Fibroblast of skin of right biceps (primary cell): ENCODE data around the gene OR2T1.
"Not testable (repeated sequence)": the region's sequence is repeated elsewhere in the genome, so short reads cannot be mapped to it uniquely, and the experiment has no call there.

ENCODE experiments used
- DNase-seq: peaks from one replicate; pipeline ENCODE4 v3.0.0-alpha.2; 2013

The OR2T1 gene

DNA sequence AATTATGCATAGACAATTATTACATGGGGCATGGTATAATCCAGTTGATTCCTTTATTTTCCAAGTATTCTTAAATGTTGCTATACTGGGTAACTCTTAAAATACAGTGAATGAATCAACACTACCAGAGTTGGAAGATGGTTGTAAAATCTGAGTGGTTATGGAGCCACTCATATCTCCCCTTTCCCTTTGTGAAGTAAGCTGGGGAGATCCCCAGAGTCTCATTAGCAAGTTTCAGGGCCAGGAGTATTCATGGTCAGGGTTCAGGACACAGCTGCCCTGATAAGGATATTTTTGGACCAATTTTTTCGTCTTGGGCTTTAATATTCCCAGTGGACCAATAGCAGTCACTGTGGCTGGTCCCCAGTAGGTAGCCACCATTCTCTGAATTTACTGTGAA lies 35.8 kb downstream of the OR2T1 start:
- not testable (repeated sequence) for DNase-seq

DNA sequence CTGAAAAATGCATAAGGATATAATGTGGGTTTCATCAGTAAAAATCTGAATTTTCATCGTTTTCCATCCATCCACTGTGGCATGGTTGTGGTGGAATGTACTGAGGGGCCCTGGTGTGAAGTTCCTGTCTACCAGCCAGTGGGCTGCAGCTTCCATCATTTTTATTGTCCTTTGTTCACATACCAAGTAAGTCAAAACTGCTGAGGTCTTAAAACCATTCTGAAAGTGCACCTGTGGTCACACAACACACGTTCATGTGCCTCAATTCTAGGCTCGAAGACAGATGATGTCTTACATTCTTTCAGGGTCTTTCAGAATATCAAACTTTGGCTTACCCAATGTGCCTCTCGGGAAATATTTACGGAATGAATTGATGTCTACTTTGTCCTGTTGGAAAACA lies 36.4 kb downstream of the OR2T1 start:
- DNase-seq, result not testable (repeated sequence)

DNA sequence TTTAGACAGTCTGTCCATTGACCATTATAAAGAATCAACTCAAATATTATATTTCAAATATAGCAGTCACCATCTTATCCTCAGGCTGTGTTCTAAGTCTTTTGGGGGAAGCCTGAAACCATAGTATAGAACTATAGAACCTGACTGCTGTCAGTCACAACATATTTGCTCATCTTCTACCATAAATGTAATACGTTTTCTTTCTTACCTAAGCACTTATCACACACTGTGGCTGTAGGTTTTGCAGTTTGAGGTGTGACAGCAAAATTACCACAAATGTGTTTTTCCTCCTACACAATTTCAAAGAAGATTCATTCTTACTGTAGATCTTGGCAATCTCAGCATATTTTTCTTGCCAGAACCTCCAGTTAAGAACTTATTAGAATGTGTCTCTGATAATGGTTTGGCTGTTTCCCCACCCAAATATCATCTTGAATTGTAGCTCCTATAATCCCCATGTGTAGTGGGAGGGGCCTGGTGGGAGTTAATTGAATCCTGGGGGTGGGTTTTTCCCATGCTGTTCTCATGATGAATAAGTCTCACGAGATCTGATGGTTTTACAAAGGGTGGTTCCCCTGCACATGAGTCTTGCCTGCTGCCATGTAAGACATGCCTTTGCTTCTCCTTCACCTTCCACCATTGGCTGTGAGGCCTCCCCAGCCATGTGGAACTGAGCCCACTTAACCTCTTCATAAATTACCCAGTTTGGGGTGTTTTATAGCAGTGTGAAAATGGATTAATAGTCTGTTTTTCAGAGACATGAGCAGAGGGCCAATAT lies 39.8 kb downstream of the OR2T1 start:
- not testable (repeated sequence) for DNase-seq

DNA sequence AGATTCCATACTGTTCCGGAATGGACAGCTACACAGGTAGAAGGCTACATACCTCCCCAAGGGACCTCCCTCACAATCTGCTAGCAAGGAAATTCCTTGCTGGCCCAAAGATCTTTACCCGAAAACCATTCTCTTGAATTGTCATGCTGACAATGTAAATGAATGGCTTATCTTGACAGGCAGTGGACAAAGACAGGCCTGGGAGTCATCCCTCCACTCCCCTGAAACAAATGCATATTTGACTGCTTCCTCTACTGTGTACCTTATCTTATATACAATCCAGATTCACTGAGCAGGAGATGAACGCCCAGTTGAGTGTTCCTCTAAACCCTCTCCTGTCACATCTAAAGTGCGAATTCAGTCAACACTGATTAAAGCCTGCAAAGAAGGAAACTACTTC lies 41.8 kb downstream of the OR2T1 start:
- DNase-seq, result not testable (repeated sequence)

DNA sequence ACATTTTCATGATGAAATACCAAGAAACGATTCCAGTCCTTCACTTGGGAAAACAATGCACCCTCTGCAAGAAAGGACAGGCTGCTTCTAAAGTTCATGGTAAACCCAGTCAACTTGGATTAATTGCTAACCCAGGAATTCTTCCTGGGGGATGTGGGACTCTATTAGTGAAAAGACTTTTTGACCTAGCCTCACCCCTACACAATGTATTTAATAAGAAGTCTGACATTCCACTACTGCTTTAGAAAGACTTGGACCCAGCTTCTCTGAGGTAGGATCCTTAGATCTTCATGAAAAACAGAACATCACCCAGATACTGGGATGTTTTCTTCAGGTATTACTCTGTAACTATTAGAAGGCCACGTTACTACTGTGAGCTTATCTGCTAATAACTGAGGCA lies 42.6 kb downstream of the OR2T1 start, which contains the start of gene OR2T2:
OR2T2 (plus strand) TSS at position 239 of the 400 bp plus-strand sequence. CDS start 7,161 bp downstream, outside the sequence.
- not testable (repeated sequence) for DNase-seq

DNA sequence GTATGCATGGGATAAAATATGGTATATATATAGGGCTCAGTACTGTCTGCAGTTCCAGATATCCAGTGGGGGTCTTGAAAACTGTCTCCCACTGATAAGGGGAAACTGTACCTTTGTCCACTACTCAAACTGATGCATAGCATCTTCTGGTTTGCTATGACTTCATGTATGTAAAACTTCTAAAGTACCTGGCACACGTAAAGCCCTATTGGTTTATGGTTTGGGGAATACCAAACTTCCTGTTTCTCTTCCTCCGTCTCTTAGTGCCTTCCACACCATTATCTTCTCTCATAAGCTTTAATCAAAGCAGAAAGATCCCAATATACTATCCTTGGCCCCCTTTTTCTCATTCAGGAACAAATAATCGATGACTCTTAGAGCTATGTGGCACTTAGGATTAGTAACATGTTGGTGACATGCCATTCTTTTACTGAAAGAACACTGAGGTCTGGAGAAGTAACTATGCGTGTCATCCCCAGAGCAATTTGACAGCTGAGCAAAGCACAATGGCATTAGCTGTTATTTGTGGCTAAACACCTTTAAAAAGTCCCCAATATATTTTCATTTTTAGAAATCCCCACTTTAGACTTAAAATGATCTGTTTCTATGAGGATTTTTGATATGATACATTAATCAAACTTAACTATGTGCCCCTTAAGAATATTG lies 45.7 kb downstream of the OR2T1 start:
- not testable (repeated sequence) for DNase-seq

DNA sequence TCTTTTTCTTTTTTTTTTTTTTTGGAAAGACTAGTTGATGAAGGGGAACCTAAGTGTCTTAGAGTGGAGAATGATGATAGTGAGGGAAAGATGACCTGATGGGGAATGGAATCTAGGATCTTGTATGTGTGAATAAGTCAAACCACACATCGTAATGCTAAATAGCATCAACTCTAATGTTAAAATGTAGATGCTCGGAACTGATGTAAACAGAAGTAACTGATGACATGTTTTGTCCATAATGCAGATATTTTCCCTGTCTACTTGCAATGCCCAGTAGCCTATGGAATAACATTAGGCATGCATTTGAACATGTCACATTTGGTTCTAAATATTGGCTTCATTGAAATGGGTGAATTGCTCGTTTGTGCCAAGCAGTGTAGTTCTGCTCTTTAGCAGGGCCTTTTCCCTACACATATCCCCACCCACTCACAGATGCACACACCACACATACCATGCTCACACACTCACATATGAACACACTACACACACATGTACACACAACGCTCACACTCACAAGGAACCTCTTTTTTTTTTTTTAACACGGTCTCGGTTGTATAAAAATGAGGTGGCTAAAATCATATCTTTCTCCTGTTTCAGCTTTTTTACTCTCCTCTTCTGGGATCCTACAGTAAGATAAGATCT lies 47.1 kb downstream of the OR2T1 start:
- DNase-seq, result not testable (repeated sequence)

DNA sequence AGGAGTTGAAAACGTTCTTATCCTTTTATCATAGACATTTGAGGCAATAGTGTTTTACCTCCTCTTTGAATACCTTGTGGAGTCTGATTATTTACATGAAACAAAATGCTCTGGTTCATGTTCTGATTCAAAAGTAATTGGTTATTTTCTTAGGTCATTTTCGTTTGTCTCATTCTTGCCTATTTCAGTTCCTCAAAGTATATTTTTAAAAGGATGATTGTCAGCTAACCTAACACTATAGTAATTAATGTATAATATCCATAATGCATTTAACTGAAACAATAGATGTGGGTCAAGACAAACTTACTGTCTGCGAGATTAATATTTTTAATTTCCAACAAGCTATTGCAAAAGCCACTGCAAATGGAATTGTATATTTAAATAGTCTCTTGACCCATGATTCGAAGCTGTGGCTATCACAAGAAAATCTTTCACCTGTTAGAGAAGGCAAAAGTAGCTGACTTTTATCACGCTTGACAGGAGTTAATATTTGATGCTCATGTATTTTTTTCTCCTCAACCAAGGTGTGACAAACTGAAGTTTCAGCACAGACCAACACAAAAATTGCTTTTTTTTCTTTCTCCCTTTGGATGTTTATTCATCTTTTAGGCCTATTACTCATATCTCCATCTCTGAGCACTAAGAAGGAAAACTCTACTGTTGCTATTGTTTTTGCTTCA lies 47.8 kb downstream of the OR2T1 start:
- not testable (repeated sequence) for DNase-seq

DNA sequence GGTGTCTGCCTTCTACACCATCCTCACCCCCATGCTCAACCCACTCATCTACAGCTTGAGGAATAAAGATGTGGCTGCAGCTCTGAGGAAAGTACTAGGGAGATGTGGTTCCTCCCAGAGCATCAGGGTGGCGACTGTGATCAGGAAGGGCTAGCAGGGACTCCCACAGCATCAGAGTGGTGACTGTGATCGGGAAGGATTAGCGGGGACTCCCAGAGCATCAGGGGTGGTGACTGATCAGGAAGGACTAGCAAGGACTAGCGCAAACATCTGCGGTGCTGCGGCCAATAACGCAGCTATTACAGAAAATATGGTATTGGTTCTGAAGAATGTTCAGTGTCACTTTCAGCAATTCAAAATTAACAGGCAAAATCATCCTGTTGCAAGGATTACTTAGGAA lies 50.8 kb downstream of the OR2T1 start:
- not testable (repeated sequence) for DNase-seq

DNA sequence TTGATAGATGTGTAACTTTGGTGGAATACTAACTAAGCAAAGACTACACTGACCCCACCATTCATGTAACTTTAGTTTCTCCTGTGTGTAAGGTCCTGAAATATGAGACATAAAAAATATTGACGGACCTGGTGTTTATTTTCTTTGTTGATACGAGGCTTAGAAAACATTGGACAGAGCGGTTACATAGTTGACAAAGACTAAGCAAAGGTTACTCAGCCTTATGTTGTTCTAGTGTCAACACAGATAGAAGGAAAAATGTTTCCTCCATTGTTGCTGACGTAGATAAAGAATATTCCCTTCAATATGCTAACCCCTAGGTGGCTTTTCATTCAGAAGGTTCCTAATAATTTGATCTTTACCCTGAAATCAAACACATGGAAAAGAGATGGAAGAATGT lies 52.2 kb downstream of the OR2T1 start:
- DNase-seq, result not testable (repeated sequence)

DNA sequence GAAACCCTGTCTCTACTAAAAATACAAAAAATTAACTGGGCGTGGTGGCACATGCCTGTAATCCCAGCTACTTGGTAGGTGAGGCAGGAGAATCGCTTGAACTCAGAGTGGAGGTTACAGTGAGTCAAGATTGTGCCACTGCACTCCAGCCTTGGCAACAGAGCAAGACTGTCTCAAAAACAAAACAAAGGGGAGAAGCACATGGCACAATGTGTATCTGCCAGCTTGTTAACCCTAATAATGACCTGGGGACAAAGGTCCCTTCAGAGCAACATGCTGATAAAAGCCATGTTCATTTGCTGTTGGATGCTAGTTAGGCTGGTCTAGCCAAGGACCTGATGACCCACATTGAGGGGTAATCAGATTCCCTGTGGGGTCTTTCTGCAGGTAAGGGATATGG lies 53.8 kb downstream of the OR2T1 start:
- not testable (repeated sequence) for DNase-seq
